HepG2 (cell line): ENCODE data around the gene GPS1. TPM values are rescaled to one million over a fixed set of nuclear protein-coding genes. Genes with fewer than 3 reads are reported as not detected.

Source experiments
- CEBPB ChIP-seq: IDR thresholded peaks from 2 replicates; pipeline ENCODE4 v1.6.1; 2011; ENCODE audit warnings: low read depth, low read length, improper control_type of control experiment, borderline replicate concordance
- FOXJ3 ChIP-seq: sonication (generic); formaldehyde crosslinking; IDR thresholded peaks from 2 replicates; pipeline ENCODE4 v1.4.0; 2020; ENCODE audit warnings: missing genetic modification reagents, mild to moderate bottlenecking, borderline replicate concordance
- HMG20B ChIP-seq: conservative IDR thresholded peaks from 2 replicates; pipeline ENCODE4 v1.6.1; 2016; ENCODE audit warnings: missing genetic modification reagents, missing compliant biosample characterization
- HNRNPL ChIP-seq: fragments of 200-400 bp; formaldehyde crosslinking; IDR thresholded peaks from 2 replicates; pipeline ENCODE4 v1.6.1; 2017; ENCODE audit warnings: mild to moderate bottlenecking, low read depth, low read length
- KDM5B ChIP-seq: sonication (generic); formaldehyde crosslinking; IDR thresholded peaks from 2 replicates; pipeline ENCODE4 v1.4.0; 2020; ENCODE audit warnings: missing genetic modification reagents, mild to moderate bottlenecking, borderline replicate concordance
- MBD4 ChIP-seq: IDR thresholded peaks from 2 replicates; pipeline ENCODE4 v1.6.1; 2012; ENCODE audit warnings: low read length, inconsistent platforms, borderline replicate concordance
- MYNN ChIP-seq: sonication (generic); formaldehyde crosslinking; IDR thresholded peaks from 2 replicates; pipeline ENCODE4 v1.4.0; 2020; ENCODE audit warnings: mild to moderate bottlenecking, low read depth, missing genetic modification reagents
- NCOA2 ChIP-seq: sonication (generic); formaldehyde crosslinking; IDR thresholded peaks from 2 replicates; pipeline ENCODE4 v1.8.0; 2022; ENCODE audit warnings: inconsistent platforms
- NFE2L2 ChIP-seq: fragments of 150-350 bp; IDR thresholded peaks from 2 replicates; pipeline ENCODE4 v1.6.1; 2014; ENCODE audit warnings: low read length
- SAP130 ChIP-seq: IDR thresholded peaks from 2 replicates; pipeline ENCODE4 v1.6.1; 2016; ENCODE audit warnings: low read depth
- SP5 ChIP-seq: IDR thresholded peaks from 2 replicates; pipeline ENCODE4 v1.6.1; 2016; ENCODE audit warnings: low read depth, borderline replicate concordance
- SRSF4 ChIP-seq: fragments of 200-400 bp; formaldehyde crosslinking; IDR thresholded peaks from one replicate; pipeline ENCODE4 v1.6.1; 2018; ENCODE audit warnings: mild to moderate bottlenecking, low read depth, low read length, moderate library complexity; ENCODE audit not compliant: poor library complexity, severe bottlenecking
- SRY ChIP-seq: sonication (generic); formaldehyde crosslinking; IDR thresholded peaks from 2 replicates; pipeline ENCODE4 v1.8.0; 2022; ENCODE audit warnings: mild to moderate bottlenecking, missing genetic modification reagents
- ZC3H4 ChIP-seq: sonication (generic); formaldehyde crosslinking; IDR thresholded peaks from 2 replicates; pipeline ENCODE4 v1.4.0; 2020; ENCODE audit warnings: missing genetic modification reagents, borderline replicate concordance
- ZNF136 ChIP-seq: sonication (generic); formaldehyde crosslinking; IDR thresholded peaks from 2 replicates; pipeline ENCODE4 v1.8.1; 2022; ENCODE audit warnings: low read depth, mild to moderate bottlenecking, moderate library complexity, missing genetic modification reagents
- ZNF20 ChIP-seq: sonication (generic); formaldehyde crosslinking; IDR thresholded peaks from 2 replicates; pipeline ENCODE4 v1.4.0; 2020; ENCODE audit warnings: mild to moderate bottlenecking, moderate library complexity, missing genetic modification reagents
- ZNF292 ChIP-seq: sonication (generic); formaldehyde crosslinking; IDR thresholded peaks from 2 replicates; pipeline ENCODE4 v1.8.1; 2022; ENCODE audit warnings: mild to moderate bottlenecking, low read depth, missing genetic modification reagents, borderline replicate concordance
- ZNF562 ChIP-seq: sonication (generic); formaldehyde crosslinking; IDR thresholded peaks from 2 replicates; pipeline ENCODE4 v1.8.0; 2022; ENCODE audit warnings: missing genetic modification reagents, borderline replicate concordance
- ZNF674 ChIP-seq: sonication (generic); formaldehyde crosslinking; IDR thresholded peaks from 2 replicates; pipeline ENCODE4 v1.5.0; 2020; ENCODE audit warnings: low read depth, mild to moderate bottlenecking, missing genetic modification reagents
- ZSCAN9 ChIP-seq: IDR thresholded peaks from 2 replicates; pipeline ENCODE4 v1.6.1; 2016; ENCODE audit warnings: borderline replicate concordance
- polyA plus RNA-seq, 8 experiments: library from polyadenylated mRNA; depleted of rRNA in 3 of 8; stranded (reverse) in 7 of 8; unstranded in 1 of 8; fragments of >200 nt; fragmentation: Illumina TruSeq in 4 of 8; extraction: Trizol in 4 of 8; gene quantifications; 2 replicates each; pipeline versions ENCODE4 v1.2.1 to v1.2.3, GENCODE V29; 2011 to 2016; ENCODE audit warnings: low read depth in 4 of 8, missing spikeins in 1 of 8, mixed read lengths in 1 of 8; ENCODE audit not compliant: insufficient read depth in 1 of 8
- total RNA-seq, 5 experiments: library from RNA; depleted of rRNA; stranded (reverse); fragments of >200 nt; fragmentation: Illumina TruSeq; extraction: Trizol; gene quantifications; 2 replicates each; pipeline ENCODE4 v1.2.3, GENCODE V29; 2016; ENCODE audit warnings: low read depth in 1 of 5
- TF ChIP-seq, protein P1 (sequence below): sonication (generic); formaldehyde crosslinking; IDR thresholded peaks from 2 replicates; pipeline ENCODE4 v1.4.0; 2020; ENCODE audit warnings: mild to moderate bottlenecking, missing genetic modification reagents
- TF ChIP-seq, protein P2 (sequence below): IDR thresholded peaks from 2 replicates; pipeline ENCODE4 v1.6.1; 2016; ENCODE audit warnings: mild to moderate bottlenecking, missing biosample characterization, missing genetic modification reagents
- TF ChIP-seq, protein P3 (sequence below): sonication (generic); formaldehyde crosslinking; IDR thresholded peaks from 2 replicates; pipeline ENCODE4 v1.4.0; 2020; ENCODE audit warnings: missing genetic modification reagents; ENCODE audit errors: not compliant biosample characterization
- TF ChIP-seq, protein P4 (sequence below): IDR thresholded peaks from 2 replicates; pipeline ENCODE4 v1.6.1; 2016; ENCODE audit warnings: low read depth, missing genetic modification reagents, missing compliant biosample characterization

Gene GPS1
- total and polyA plus RNA-seq, 2 of the 13 experiments (the other 11 are each of a cell fraction or from before 2014, with no cell fraction given): 124 to 128 TPM

DNA sequence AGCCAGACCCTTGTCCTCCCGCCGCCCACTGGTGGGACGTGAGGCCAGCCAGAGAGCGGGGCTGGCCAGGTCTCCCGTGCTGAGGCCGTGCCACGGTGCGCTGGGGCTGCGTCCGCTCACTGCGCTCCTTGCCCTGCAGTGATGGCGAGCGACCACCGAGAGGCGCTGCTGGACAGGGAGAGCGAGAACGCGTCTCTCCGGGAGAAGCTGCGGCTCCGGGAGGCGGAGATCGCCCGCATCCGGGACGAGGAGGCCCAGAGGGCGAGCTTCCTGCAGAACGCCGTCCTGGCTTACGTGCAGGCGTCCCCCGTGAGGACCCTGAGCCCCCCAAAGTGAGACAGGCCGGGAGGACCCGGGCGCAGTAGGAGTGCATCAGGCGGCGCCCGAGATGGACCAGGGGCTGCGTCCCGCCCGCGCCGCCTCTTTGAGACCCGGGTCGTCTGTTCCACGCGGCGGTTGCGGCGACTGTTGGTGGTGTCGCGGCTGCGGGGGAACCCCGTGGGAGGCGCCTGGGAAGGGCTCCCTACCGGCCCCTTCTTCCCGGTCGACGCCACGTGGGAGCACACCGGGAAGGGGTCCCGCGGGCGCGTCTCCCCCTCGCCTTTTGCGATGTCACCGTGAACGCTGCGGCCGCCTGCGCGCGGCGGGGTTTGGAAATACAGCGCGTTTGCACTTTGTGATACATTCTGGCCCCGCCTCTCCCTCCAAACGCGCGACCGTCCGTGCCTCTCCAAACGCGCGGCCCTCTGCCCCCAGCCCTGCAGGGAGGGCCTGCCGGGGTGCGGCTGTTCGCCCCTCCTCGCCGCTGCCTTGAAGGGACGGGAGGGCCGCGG, 21.0 kb upstream of the GPS1 start (continued):
- TF ChIP-seq NFE2L2: no peak
- TF ChIP-seq, protein P1, sequence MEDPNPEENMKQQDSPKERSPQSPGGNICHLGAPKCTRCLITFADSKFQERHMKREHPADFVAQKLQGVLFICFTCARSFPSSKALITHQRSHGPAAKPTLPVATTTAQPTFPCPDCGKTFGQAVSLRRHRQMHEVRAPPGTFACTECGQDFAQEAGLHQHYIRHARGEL (CRISPR knock-in tag): 0 out of 2 replicates have a peak, but pooled peaks have one; percentile 43
- no peak for TF ChIP-seq ZNF562 (CRISPR knock-in tag)
- no peak for TF ChIP-seq SRSF4
- TF ChIP-seq ZC3H4 (CRISPR knock-in tag): no peak
- TF ChIP-seq HNRNPL: no peak
- TF ChIP-seq SP5 (CRISPR knock-in tag): 0 out of 2 replicates have a peak, but pooled peaks have one; percentile 20
- TF ChIP-seq ZNF674 (CRISPR knock-in tag): no peak
- TF ChIP-seq KDM5B (CRISPR knock-in tag): peak; percentile 55; the same call in 1 of the 2 replicates
- TF ChIP-seq ZSCAN9 (CRISPR knock-in tag): no peak
- TF ChIP-seq, protein P2, sequence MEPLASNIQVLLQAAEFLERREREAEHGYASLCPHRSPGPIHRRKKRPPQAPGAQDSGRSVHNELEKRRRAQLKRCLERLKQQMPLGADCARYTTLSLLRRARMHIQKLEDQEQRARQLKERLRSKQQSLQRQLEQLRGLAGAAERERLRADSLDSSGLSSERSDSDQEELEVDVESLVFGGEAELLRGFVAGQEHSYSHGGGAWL (CRISPR knock-in tag): no peak
- no peak for TF ChIP-seq HMG20B
- no peak for TF ChIP-seq ZNF136 (CRISPR knock-in tag)
- no peak for TF ChIP-seq CEBPB
- no peak for TF ChIP-seq FOXJ3 (CRISPR knock-in tag)
- no peak for TF ChIP-seq ZNF292 (CRISPR knock-in tag)
- no peak for TF ChIP-seq SAP130
- TF ChIP-seq MYNN (CRISPR knock-in tag): no peak
- TF ChIP-seq, protein P3, sequence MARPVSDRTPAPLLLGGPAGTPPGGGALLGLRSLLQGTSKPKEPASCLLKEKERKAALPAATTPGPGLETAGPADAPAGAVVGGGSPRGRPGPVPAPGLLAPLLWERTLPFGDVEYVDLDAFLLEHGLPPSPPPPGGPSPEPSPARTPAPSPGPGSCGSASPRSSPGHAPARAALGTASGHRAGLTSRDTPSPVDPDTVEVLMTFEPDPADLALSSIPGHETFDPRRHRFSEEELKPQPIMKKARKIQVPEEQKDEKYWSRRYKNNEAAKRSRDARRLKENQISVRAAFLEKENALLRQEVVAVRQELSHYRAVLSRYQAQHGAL: no peak
- TF ChIP-seq, protein P4, sequence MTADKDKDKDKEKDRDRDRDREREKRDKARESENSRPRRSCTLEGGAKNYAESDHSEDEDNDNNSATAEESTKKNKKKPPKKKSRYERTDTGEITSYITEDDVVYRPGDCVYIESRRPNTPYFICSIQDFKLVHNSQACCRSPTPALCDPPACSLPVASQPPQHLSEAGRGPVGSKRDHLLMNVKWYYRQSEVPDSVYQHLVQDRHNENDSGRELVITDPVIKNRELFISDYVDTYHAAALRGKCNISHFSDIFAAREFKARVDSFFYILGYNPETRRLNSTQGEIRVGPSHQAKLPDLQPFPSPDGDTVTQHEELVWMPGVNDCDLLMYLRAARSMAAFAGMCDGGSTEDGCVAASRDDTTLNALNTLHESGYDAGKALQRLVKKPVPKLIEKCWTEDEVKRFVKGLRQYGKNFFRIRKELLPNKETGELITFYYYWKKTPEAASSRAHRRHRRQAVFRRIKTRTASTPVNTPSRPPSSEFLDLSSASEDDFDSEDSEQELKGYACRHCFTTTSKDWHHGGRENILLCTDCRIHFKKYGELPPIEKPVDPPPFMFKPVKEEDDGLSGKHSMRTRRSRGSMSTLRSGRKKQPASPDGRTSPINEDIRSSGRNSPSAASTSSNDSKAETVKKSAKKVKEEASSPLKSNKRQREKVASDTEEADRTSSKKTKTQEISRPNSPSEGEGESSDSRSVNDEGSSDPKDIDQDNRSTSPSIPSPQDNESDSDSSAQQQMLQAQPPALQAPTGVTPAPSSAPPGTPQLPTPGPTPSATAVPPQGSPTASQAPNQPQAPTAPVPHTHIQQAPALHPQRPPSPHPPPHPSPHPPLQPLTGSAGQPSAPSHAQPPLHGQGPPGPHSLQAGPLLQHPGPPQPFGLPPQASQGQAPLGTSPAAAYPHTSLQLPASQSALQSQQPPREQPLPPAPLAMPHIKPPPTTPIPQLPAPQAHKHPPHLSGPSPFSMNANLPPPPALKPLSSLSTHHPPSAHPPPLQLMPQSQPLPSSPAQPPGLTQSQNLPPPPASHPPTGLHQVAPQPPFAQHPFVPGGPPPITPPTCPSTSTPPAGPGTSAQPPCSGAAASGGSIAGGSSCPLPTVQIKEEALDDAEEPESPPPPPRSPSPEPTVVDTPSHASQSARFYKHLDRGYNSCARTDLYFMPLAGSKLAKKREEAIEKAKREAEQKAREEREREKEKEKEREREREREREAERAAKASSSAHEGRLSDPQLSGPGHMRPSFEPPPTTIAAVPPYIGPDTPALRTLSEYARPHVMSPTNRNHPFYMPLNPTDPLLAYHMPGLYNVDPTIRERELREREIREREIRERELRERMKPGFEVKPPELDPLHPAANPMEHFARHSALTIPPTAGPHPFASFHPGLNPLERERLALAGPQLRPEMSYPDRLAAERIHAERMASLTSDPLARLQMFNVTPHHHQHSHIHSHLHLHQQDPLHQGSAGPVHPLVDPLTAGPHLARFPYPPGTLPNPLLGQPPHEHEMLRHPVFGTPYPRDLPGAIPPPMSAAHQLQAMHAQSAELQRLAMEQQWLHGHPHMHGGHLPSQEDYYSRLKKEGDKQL: no peak
- TF ChIP-seq NCOA2 (CRISPR knock-in tag): no peak
- no peak for TF ChIP-seq ZNF20 (CRISPR knock-in tag)
- TF ChIP-seq MBD4: no peak
- TF ChIP-seq SRY (CRISPR knock-in tag): no peak
